IMR-90 (cell line): ENCODE measurements around the gene C3orf33. TPM values are rescaled to one million over a fixed set of nuclear protein-coding genes. Genes with fewer than 3 reads are reported as not detected.

ENCODE experiments used
- ATAC-seq: fragments of 200-7000 bp; cut with Tn5 transposase; 2 replicates; pipeline ENCODE4 v1.9.1; 2020; ENCODE audit warnings: low read depth, mild to moderate bottlenecking, moderate library complexity
- BruUV-seq: library from RNA; stranded (reverse); fragments of 400-500 nt; replicated peaks from 2 replicates; lab custom pipeline; 2021; lab: Mats Ljungman, UMichigan
- CTCF ChIA-PET: fragments of 300-600 bp; formaldehyde crosslinking; extraction: SDS; loops from one replicate; lab custom pipeline; 2021; ENCODE audit warnings: antibody characterized with exemption; lab: Yijun Ruan, JAX
- POLR2A ChIA-PET: fragments of 300-600 bp; sonication (Branson Sonifier 250); formaldehyde crosslinking; loops from one replicate; lab custom pipeline; 2022; ENCODE audit warnings: antibody characterized with exemption; ENCODE audit not compliant: unreplicated experiment; lab: Charles Lee
- DNase-seq: peaks from one replicate; pipeline ENCODE4 v3.0.0; 2013
- H2AFZ ChIP-seq: replicated peaks from 2 replicates; pipeline ENCODE3; 2013; ENCODE audit warnings: low read length, mild to moderate bottlenecking; ENCODE audit not compliant: poor library complexity
- H2AK5ac ChIP-seq: 2 replicates; pipeline ENCODE4 v1.6.1; 2013; ENCODE audit warnings: low read depth, low read length, inconsistent platforms
- H2AK9ac ChIP-seq: replicated peaks from 2 replicates; pipeline ENCODE3; 2013; ENCODE audit warnings: mild to moderate bottlenecking, low read depth, low read length, moderate library complexity; ENCODE audit not compliant: poor library complexity
- H2BK120ac ChIP-seq: 2 replicates; pipeline ENCODE4 v1.6.1; 2013; ENCODE audit warnings: low read depth, low read length, inconsistent platforms
- H2BK15ac ChIP-seq: 3 replicates; pipeline ENCODE4 v1.6.1; 2013; ENCODE audit warnings: low read depth, low read length, inconsistent platforms
- H2BK20ac ChIP-seq: 2 replicates; pipeline ENCODE4 v1.6.1; 2013; ENCODE audit warnings: low read depth, mild to moderate bottlenecking, inconsistent platforms, low read length, moderate library complexity
- H2BK5ac ChIP-seq: 2 replicates; pipeline ENCODE4 v1.6.1; 2013; ENCODE audit warnings: mild to moderate bottlenecking, low read depth, low read length, inconsistent platforms; ENCODE audit not compliant: poor library complexity, severe bottlenecking
- H3K14ac ChIP-seq: replicated peaks from 2 replicates; pipeline ENCODE4 v1.6.1; 2013; ENCODE audit warnings: low read depth, low read length, inconsistent platforms
- H3K18ac ChIP-seq: 2 replicates; pipeline ENCODE4 v1.6.1; 2013; ENCODE audit warnings: low read depth, low read length, control low read depth
- H3K23ac ChIP-seq: 2 replicates; pipeline ENCODE4 v1.6.1; 2013; ENCODE audit warnings: low read depth, low read length, inconsistent platforms
- H3K27ac ChIP-seq: 2 replicates; pipeline ENCODE4 v1.5.1; 2013; ENCODE audit warnings: mild to moderate bottlenecking, control low read depth, low read length; ENCODE audit not compliant: insufficient read depth
- H3K27me3 ChIP-seq: 2 replicates; pipeline ENCODE4 v1.6.1; 2013; ENCODE audit warnings: low read length; ENCODE audit not compliant: control insufficient read depth, insufficient read depth
- H3K36me3 ChIP-seq: 2 replicates; pipeline ENCODE4 v1.6.1; 2013; ENCODE audit warnings: low read length, mixed read lengths; ENCODE audit not compliant: control insufficient read depth, insufficient read depth
- H3K4ac ChIP-seq: 2 replicates; pipeline ENCODE4 v1.6.1; 2013; ENCODE audit warnings: low read depth, low read length, inconsistent platforms
- H3K4me1 ChIP-seq: 2 replicates; pipeline ENCODE4 v1.6.1; 2013; ENCODE audit warnings: low read length, mixed read lengths; ENCODE audit not compliant: control insufficient read depth, insufficient read depth
- H3K4me2 ChIP-seq: 2 replicates; pipeline ENCODE4 v1.6.1; 2013; ENCODE audit warnings: low read depth, mild to moderate bottlenecking, control low read depth, low read length, moderate library complexity
- H3K4me3 ChIP-seq: 2 replicates; pipeline ENCODE4 v1.5.1; 2013; ENCODE audit warnings: low read depth, mild to moderate bottlenecking, control low read depth, low read length, moderate library complexity; ENCODE audit not compliant: insufficient read depth
- H3K56ac ChIP-seq: 2 replicates; pipeline ENCODE4 v1.6.1; 2013; ENCODE audit warnings: low read length, inconsistent platforms; ENCODE audit not compliant: insufficient read depth; ENCODE audit errors: extremely low read depth
- H3K79me1 ChIP-seq, 2 experiments: 2 replicates each; pipeline ENCODE4 v1.6.1; 2013; ENCODE audit warnings: low read length in 2 of 2, inconsistent platforms in 1 of 2, low read depth in 1 of 2
- H3K9ac ChIP-seq: 2 replicates; pipeline ENCODE4 v1.6.1; 2013; ENCODE audit warnings: low read depth, low read length, control low read depth
- H3K9me1 ChIP-seq: 2 replicates; pipeline ENCODE4 v1.6.1; 2013; ENCODE audit warnings: low read length, inconsistent platforms; ENCODE audit not compliant: insufficient read depth
- H3K9me3 ChIP-seq: 2 replicates; pipeline ENCODE4 v1.6.1; 2013; ENCODE audit warnings: low read length; ENCODE audit not compliant: control insufficient read depth, insufficient read depth
- H4K20me1 ChIP-seq: 2 replicates; pipeline ENCODE4 v1.6.1; 2013; ENCODE audit warnings: low read length, inconsistent platforms; ENCODE audit not compliant: insufficient read depth
- H4K5ac ChIP-seq: 2 replicates; pipeline ENCODE4 v1.6.1; 2013; ENCODE audit warnings: mild to moderate bottlenecking, low read depth, low read length, control low read depth
- H4K8ac ChIP-seq, 2 experiments: 2 replicates each; pipeline ENCODE4 v1.6.1; 2013; ENCODE audit warnings: low read depth in 2 of 2, low read length in 2 of 2, control low read depth in 1 of 2, inconsistent platforms in 1 of 2
- H4K91ac ChIP-seq: 2 replicates; pipeline ENCODE4 v1.6.1; 2013; ENCODE audit warnings: low read depth, low read length, inconsistent platforms; ENCODE audit not compliant: insufficient read depth
- CEBPB ChIP-seq: IDR thresholded peaks from 2 replicates; pipeline ENCODE4 v1.6.1; 2012; ENCODE audit warnings: low read depth, low read length, improper control_type of control experiment
- CHD1 ChIP-seq: IDR thresholded peaks from 2 replicates; pipeline ENCODE4 v1.6.1; 2012; ENCODE audit warnings: low read depth, low read length, improper control_type of control experiment
- FOS ChIP-seq: fragments of 150-350 bp; IDR thresholded peaks from 2 replicates; pipeline ENCODE4 v1.6.1; 2016; ENCODE audit warnings: low read depth, low read length
- MAFK ChIP-seq: IDR thresholded peaks from 2 replicates; pipeline ENCODE4 v1.6.1; 2012; ENCODE audit warnings: low read depth, low read length, improper control_type of control experiment
- MAZ ChIP-seq: IDR thresholded peaks from 2 replicates; pipeline ENCODE4 v1.6.1; 2012; ENCODE audit warnings: low read depth, mild to moderate bottlenecking, low read length, improper control_type of control experiment, moderate library complexity, borderline replicate concordance
- NFE2L2 ChIP-seq: fragments of 150-350 bp; IDR thresholded peaks from 2 replicates; pipeline ENCODE4 v1.6.1; 2016; ENCODE audit warnings: low read depth, mild to moderate bottlenecking, low read length
- POLR2A ChIP-seq: IDR thresholded peaks from 2 replicates; pipeline ENCODE4 v1.6.1; 2012; ENCODE audit warnings: mild to moderate bottlenecking, low read depth, low read length
- RAD21 ChIP-seq: IDR thresholded peaks from 2 replicates; pipeline ENCODE4 v1.6.1; 2012; ENCODE audit warnings: low read length, improper control_type of control experiment
- USF2 ChIP-seq: fragments of 150-350 bp; IDR thresholded peaks from 2 replicates; pipeline ENCODE4 v1.6.1; 2017; ENCODE audit warnings: mild to moderate bottlenecking, antibody characterized with exemption, low read length, low read depth
- dilution Hi-C: fragments of 300-500 bp; cut with HindIII; formaldehyde crosslinking; loops from one replicate; pipeline ENCODE4 v1.14.3; 2018; ENCODE audit warnings: low sequenced_read_pairs; ENCODE audit not compliant: unreplicated experiment
- in situ Hi-C: fragments of 300-500 bp; cut with MboI; formaldehyde crosslinking; loops from 3 replicates; pipeline ENCODE4 v1.14.3; 2019; ENCODE audit warnings: low sequenced_read_pairs, inconsistent platforms, mixed read lengths
- intact Hi-C: fragments of 100-400 bp; cut with micrococcal nuclease; formaldehyde crosslinking; loops from 2 replicates; pipeline ENCODE4 v1.10.0; 2022
- polyA plus RNA-seq, 3 experiments: library from polyadenylated mRNA; depleted of rRNA; stranded (reverse); fragments of >200 nt; gene quantifications; 2 replicates each; pipeline ENCODE4 v1.2.3, GENCODE V29; 2012; ENCODE audit warnings: low replicate concordance in 1 of 3
- total RNA-seq: library from RNA; depleted of rRNA; stranded (reverse); fragments of >200 nt; gene quantifications from 2 replicates; pipeline ENCODE4 v1.2.3, GENCODE V29; 2012
- TF ChIP-seq, protein P1 (sequence below): fragments of 150-350 bp; IDR thresholded peaks from 2 replicates; pipeline ENCODE4 v1.6.1; 2016; ENCODE audit warnings: low read depth, mild to moderate bottlenecking, low read length, moderate library complexity, borderline replicate concordance
- TF ChIP-seq, protein P2 (sequence below): conservative IDR thresholded peaks from 2 replicates; pipeline ENCODE4 v1.5.1; 2012; ENCODE audit warnings: mild to moderate bottlenecking, low read depth, low read length, improper control_type of control experiment

C3orf33 gene
- total and polyA plus RNA-seq, 2 of the 4 experiments (the other 2 are of a cell fraction) = 0.72 to 1.2 TPM

DNA sequence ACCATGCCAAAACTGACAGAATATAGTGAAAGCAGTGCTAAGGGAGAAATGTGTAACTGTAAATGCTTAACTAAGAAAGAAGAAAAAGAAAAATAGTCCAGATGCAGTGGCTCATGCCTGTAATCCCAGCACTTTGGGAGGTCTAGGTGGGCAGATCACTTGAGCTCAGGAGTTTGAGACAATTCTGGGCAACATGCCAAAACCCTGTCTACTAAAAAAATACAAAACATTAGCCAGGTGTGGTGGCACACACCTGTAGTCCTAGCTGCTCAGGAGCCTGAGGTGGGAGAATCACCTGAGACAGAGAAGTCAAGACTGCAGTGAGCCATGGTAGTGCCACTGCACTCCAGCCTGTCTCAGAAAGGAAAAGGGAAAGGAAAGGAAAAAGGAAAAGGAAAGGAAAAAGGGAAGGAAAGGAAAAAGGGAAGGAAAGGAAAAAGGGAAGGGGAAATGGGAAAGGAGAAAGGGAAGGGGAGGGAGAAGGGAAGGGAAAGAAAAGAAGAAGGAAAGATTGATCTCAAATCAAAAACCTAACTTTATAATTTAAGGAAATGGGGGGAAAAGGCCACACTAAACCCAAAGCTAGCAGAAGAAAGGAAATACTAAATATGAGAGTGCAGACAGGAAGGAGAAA is 20.3 kb downstream of the C3orf33 start:
- no TSS peak for BruUV-seq
- H3K9me3 ChIP-seq = 0 out of 2 replicates have a peak, but pooled peaks cover 2% of the 10 kb centered on the region

More for the DNA sequence above, 20.3 kb downstream of the C3orf33 start:
- H3K9ac ChIP-seq = no peak overlapping the region
- no peak overlapping the region for H2BK15ac ChIP-seq
- no peak overlapping the region for H2BK5ac ChIP-seq
- no peak overlapping the region for H2AK5ac ChIP-seq
- H2BK120ac ChIP-seq = no peak overlapping the region
- H4K20me1 ChIP-seq = no peaks in the 10 kb centered on the region
- intact Hi-C loops (no loop called here), dilution Hi-C loops (no loop called here), in situ Hi-C loops (no loop called here)
- no peak overlapping the region for H3K14ac ChIP-seq
- H3K27ac ChIP-seq = no peak overlapping the region
- no peaks in the 10 kb centered on the region for H3K9me1 ChIP-seq
- H2AK9ac ChIP-seq = no peak overlapping the region
- H2BK20ac ChIP-seq = no peak overlapping the region
- H3K4me1 ChIP-seq = no peaks in the 10 kb centered on the region
- no peaks in the 10 kb centered on the region for H3K36me3 ChIP-seq
- no peaks in the 10 kb centered on the region for H3K79me1 ChIP-seq
- no peak overlapping the region for H3K56ac ChIP-seq
- H3K4ac ChIP-seq = no peak overlapping the region
- H3K27me3 ChIP-seq = no peaks in the 10 kb centered on the region
- no peak overlapping the region for H4K91ac ChIP-seq
- H3K18ac ChIP-seq = no peak overlapping the region
- DNase-seq = no peak
- no peak for ATAC-seq
- CTCF ChIA-PET = interaction anchor here (0.6 to 1.0 kb wide), 2 partner anchors 20 to 155 kb away, joined by 6 to 8 read pairs; partner anchors contain the start of gene C3orf33
- H3K4me2 ChIP-seq = no peak overlapping the region
- no peak overlapping the region for H3K4me3 ChIP-seq
- no peak overlapping the region for H2AFZ ChIP-seq
- POLR2A ChIA-PET = interaction anchor here (0.6 kb wide), 1 partner anchor 30 kb away, joined by 3 read pairs; no protein-coding TSS in a partner anchor
- no peak overlapping the region for H4K5ac ChIP-seq
- H3K23ac ChIP-seq = no peak overlapping the region
- no peak overlapping the region for H4K8ac ChIP-seq
- TF ChIP-seq, protein P1, sequence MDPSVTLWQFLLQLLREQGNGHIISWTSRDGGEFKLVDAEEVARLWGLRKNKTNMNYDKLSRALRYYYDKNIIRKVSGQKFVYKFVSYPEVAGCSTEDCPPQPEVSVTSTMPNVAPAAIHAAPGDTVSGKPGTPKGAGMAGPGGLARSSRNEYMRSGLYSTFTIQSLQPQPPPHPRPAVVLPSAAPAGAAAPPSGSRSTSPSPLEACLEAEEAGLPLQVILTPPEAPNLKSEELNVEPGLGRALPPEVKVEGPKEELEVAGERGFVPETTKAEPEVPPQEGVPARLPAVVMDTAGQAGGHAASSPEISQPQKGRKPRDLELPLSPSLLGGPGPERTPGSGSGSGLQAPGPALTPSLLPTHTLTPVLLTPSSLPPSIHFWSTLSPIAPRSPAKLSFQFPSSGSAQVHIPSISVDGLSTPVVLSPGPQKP = no peak
- TF ChIP-seq MAZ (no peak), CEBPB (no peak), MAFK (no peak), NFE2L2 (no peak), USF2 (no peak), RAD21 (no peak), FOS (no peak), POLR2A (no peak), CHD1 (no peak)
- TF ChIP-seq, protein P2, sequence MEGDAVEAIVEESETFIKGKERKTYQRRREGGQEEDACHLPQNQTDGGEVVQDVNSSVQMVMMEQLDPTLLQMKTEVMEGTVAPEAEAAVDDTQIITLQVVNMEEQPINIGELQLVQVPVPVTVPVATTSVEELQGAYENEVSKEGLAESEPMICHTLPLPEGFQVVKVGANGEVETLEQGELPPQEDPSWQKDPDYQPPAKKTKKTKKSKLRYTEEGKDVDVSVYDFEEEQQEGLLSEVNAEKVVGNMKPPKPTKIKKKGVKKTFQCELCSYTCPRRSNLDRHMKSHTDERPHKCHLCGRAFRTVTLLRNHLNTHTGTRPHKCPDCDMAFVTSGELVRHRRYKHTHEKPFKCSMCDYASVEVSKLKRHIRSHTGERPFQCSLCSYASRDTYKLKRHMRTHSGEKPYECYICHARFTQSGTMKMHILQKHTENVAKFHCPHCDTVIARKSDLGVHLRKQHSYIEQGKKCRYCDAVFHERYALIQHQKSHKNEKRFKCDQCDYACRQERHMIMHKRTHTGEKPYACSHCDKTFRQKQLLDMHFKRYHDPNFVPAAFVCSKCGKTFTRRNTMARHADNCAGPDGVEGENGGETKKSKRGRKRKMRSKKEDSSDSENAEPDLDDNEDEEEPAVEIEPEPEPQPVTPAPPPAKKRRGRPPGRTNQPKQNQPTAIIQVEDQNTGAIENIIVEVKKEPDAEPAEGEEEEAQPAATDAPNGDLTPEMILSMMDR = no peak
